D721Med (cell line): Measurements from ENCODE around the gene PRADC1.

Experiments used
- DNase-seq: peaks from one replicate; pipeline ENCODE4 v3.0.0; 2011; ENCODE audit warnings: low spot score; ENCODE audit not compliant: insufficient read length
- FAIRE-seq: peaks from 2 replicates; lab custom pipeline; 2011; peaks lifted over from hg19 to GRCh38; lab: Jason Lieb, UNC
- CTCF ChIP-seq: IDR thresholded peaks from 2 replicates; pipeline ENCODE4 v1.5.1; 2012; ENCODE audit warnings: mild to moderate bottlenecking, control low read depth; ENCODE audit not compliant: insufficient read depth; ENCODE audit errors: missing control alignments

Gene PRADC1

DNA sequence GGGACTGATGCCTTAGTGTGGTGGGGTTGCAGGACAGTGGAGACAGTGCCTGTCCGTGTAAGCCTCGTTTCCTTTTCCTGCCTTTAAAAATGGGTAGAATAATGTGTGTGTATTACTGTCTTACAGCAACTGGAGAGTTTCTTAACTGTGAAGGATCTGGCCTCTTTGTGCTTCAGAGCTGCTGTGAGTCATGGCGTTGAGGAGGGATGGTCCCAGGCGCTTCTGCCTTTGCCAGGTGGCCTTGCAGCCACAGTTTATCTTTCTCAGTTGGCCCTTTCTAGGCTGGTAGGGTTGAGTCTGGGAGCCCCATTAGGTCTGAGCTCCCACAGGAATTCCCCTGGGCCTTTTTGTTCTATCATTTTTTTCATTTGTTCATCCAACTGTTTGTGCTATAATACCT lies 9.2 kb downstream of the PRADC1 start:
- FAIRE-seq (no peak), DNase-seq (no peak)
- no peak for TF ChIP-seq CTCF

- no peak for FAIRE-seq
- DNase-seq: no peak
Observed at GRCh38 chr2:73218298-73218697, 14.7 kb downstream of the PRADC1 start.

GRCh38 chr2:73217826-73218225 lies 15.2 kb downstream of the PRADC1 start:
- no peak for DNase-seq
- no peak for FAIRE-seq
- TF ChIP-seq CTCF: no peak

More at GRCh38 chr2:73218298-73218697, 14.7 kb downstream of the PRADC1 start:
- no peak for TF ChIP-seq CTCF

DNA sequence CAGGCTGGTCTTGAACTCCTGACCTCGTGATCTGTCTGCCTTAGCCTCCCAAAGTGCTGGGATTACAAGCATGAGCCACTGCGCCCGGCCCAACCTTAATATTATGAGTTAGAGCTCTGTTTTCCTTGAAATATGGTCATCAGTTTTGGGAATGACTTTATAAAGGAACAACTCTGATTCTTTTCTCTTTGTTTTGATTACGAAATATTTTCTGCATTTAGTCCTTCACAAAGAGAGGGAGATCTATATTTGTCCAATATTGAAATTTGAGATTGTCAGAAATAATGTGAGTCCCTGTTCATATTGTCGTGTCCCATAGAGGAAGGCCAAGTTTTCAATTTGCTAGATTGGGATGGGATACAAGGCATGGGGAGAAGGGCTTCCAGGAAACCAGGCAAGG lies 15.9 kb downstream of the PRADC1 start:
- DNase-seq (no peak), FAIRE-seq (no peak)
- no peak for TF ChIP-seq CTCF

GRCh38 chr2:73215254-73215653 lies 17.8 kb downstream of the PRADC1 start:
- DNase-seq (no peak), FAIRE-seq (no peak)
- no peak for TF ChIP-seq CTCF

DNA sequence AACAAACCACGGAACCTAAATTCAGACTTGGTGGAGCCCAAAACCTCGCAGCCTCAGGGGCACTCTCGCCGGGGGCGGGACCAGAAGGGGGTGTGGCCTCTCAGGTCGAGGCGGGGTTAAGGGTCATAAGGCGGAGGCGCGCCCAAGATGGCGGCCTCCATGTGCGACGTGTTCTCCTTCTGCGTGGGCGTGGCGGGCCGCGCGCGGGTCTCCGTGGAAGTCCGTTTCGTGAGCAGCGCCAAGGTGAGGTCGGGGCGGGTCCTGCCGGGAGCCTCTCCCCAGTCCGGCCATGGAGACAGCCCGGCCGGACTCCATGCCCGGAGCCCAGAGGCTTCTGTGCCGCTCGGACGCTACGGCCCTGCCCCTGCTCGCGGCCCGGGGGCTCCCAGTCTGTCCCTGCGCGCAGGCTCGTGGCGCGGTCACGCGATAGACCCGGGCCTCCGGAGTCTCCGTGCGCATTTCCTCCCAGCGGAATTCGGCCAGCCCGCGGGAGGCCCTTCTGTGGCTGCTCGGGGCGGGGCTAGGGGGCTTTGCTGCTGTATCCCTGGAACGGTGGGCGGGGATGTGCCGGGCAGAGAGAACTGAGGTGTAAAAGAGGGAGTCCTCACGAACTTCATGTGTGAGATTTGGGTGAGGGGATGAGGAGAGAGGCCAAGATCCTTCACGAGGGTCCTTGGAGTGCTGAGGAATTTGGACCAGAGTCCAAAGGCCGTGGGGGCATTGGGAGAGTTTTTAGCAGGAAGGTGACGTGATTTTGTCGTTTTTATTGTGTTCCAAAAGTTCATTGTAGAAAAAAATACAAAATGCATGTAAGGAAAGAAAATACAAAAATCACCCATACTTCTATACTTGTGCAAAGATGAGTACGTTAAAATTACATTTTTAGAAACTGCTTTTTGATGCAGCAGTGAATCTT lies 18.7 kb downstream of the PRADC1 start, which contains the start of gene SMYD5:
Gene SMYD5, plus strand, starts transcription at position 126 of the 916 bp plus-strand sequence. Its CDS starts 22 bp downstream, at position 148.
- no peak for TF ChIP-seq CTCF
- DNase-seq (peak; percentile 75), FAIRE-seq (no peak)
